Common myeloid progenitor, CD34-positive (primary cell): ENCODE measurements around the gene MTAP.

Experiments used
- CTCF ChIA-PET: fragments of 350-600 bp; sonication (Branson Sonifier 250); formaldehyde crosslinking; loops from one replicate; lab custom pipeline; 2021; ENCODE audit warnings: antibody characterized with exemption; lab: Charles Lee
- POLR2A ChIA-PET: fragments of 350-600 bp; sonication (Branson Sonifier 250); formaldehyde crosslinking; loops from one replicate; lab custom pipeline; 2021; ENCODE audit warnings: antibody characterized with exemption; lab: Charles Lee
- DNase-seq, 3 donors: peaks; one replicate each; pipeline versions ENCODE4 v3.0.0 to v3.0.0-alpha.2; 2013
- H3K27ac ChIP-seq, 2 experiments: 1 replicate in 1 of 2; 2 replicates in 1 of 2; pipeline ENCODE4 v1.7.0; 2013; ENCODE audit warnings: inconsistent platforms in 2 of 2, low read length in 2 of 2, mild to moderate bottlenecking in 2 of 2, low read depth in 1 of 2, moderate library complexity in 1 of 2; ENCODE audit not compliant: severe bottlenecking in 2 of 2, insufficient read depth in 1 of 2, poor library complexity in 1 of 2
- H3K27me3 ChIP-seq, 5 experiments: replicated peaks in 2 of 5; 1 replicate in 3 of 5; 2 replicates in 2 of 5; pipeline versions ENCODE4 v1.6.1 to v1.7.0; 2013; ENCODE audit warnings: low read length in 4 of 5, mild to moderate bottlenecking in 2 of 5, moderate library complexity in 2 of 5, inconsistent platforms in 1 of 5; ENCODE audit not compliant: insufficient read depth in 5 of 5, control insufficient read depth in 4 of 5
- H3K36me3 ChIP-seq, 4 experiments: 1 replicate in 2 of 4; 2 replicates in 2 of 4; pipeline versions ENCODE4 v1.6.1 to v1.7.0; 2013; ENCODE audit warnings: low read length in 3 of 4, control low read depth in 1 of 4, mild to moderate bottlenecking in 1 of 4; ENCODE audit not compliant: control insufficient read depth in 4 of 4, insufficient read depth in 4 of 4
- H3K4me1 ChIP-seq, 4 experiments: 1 replicate in 3 of 4; 2 replicates in 1 of 4; pipeline versions ENCODE4 v1.6.1 to v1.7.1; 2013; ENCODE audit warnings: low read length in 3 of 4, mild to moderate bottlenecking in 3 of 4, control low read depth in 1 of 4, inconsistent platforms in 1 of 4, moderate library complexity in 1 of 4; ENCODE audit not compliant: control insufficient read depth in 4 of 4, insufficient read depth in 4 of 4; ENCODE audit errors: control extremely low read depth in 1 of 4
- H3K4me3 ChIP-seq, 7 experiments: 1 replicate in 4 of 7; 2 replicates in 3 of 7; pipeline versions ENCODE4 v1.5.1 to v1.7.0; 2013; ENCODE audit warnings: mild to moderate bottlenecking in 7 of 7, low read length in 6 of 7, moderate library complexity in 6 of 7, inconsistent platforms in 2 of 7, low read depth in 2 of 7, control low read depth in 1 of 7; ENCODE audit not compliant: insufficient read depth in 4 of 7, control insufficient read depth in 1 of 7; ENCODE audit errors: extremely low read depth in 1 of 7
- H3K9me3 ChIP-seq, 5 experiments: 1 replicate in 4 of 5; 2 replicates in 1 of 5; pipeline versions ENCODE4 v1.6.1 to v1.7.1; 2013; ENCODE audit warnings: low read length in 4 of 5, mild to moderate bottlenecking in 2 of 5, inconsistent platforms in 1 of 5, low read depth in 1 of 5, moderate library complexity in 1 of 5; ENCODE audit not compliant: control insufficient read depth in 4 of 5, insufficient read depth in 2 of 5; ENCODE audit errors: control extremely low read depth in 1 of 5
- WGBS: methylation state at CpG from one replicate; pipeline ENCODE4 v1.1.5; 2013; ENCODE audit not compliant: insufficient coverage; 5-methylcytosine and 5-hydroxymethylcytosine counted together

Gene MTAP

GRCh38 chr9:21766096-21766495 is 36.3 kb upstream of the MTAP start:
- Histone ChIP-seq H3K36me3 (no peaks in the 10 kb centered on the region), H3K27me3 (no peaks in the 10 kb centered on the region), H3K4me3 (no peak overlapping the region), H3K4me1 (peaks cover 0 to 1% (median 0%) of the 10 kb centered on the region in 4 experiments), H3K27ac (no peak overlapping the region), H3K9me3 (no peaks in the 10 kb centered on the region)
- no peak for DNase-seq
- ChIA-PET CTCF (no interaction called here), POLR2A (no interaction called here)
- 86% methylated on average over 1 of the region's 2 CpGs for WGBS

- no peak overlapping the region for H3K4me3 ChIP-seq
- WGBS, result no CpG with 5 or more reads among the region's 1 CpG
- CTCF ChIA-PET, result interaction anchor here (1.7 to 1.9 kb wide), 2 partner anchors 17 to 62 kb away, joined by 5 to 7 read pairs; no protein-coding TSS in a partner anchor
- peak in 2 of 3 donors; percentile 58 to 59 for DNase-seq
- no peaks in the 10 kb centered on the region for H3K27me3 ChIP-seq
- POLR2A ChIA-PET, result no interaction called here
- H3K36me3 ChIP-seq, result no peaks in the 10 kb centered on the region
- H3K4me1 ChIP-seq, result peaks cover 0 to 3% (median 1%) of the 10 kb centered on the region in 4 experiments
- H3K27ac ChIP-seq, result peak overlapping the region in 1 of 2 experiments; percentile 49
- no peaks in the 10 kb centered on the region for H3K9me3 ChIP-seq
Observed at GRCh38 chr9:21770871-21771560, 31.4 kb upstream of the MTAP start.

- Histone ChIP-seq H3K27ac (no peak overlapping the region), H3K36me3 (no peaks in the 10 kb centered on the region), H3K4me1 (peaks cover 0 to 18% (median 14%) of the 10 kb centered on the region in 4 experiments), H3K9me3 (no peaks in the 10 kb centered on the region), H3K4me3 (no peak overlapping the region), H3K27me3 (no peaks in the 10 kb centered on the region)
- ChIA-PET CTCF (interaction anchor here (1.2 kb wide), 1 partner anchor 10 kb away, joined by 7 read pairs; no protein-coding TSS in a partner anchor), POLR2A (no interaction called here)
- no CpG with 5 or more reads among the region's 1 CpG for WGBS
- DNase-seq, result no peak
Observed at GRCh38 chr9:21777701-21778100, 24.7 kb upstream of the MTAP start.

GRCh38 chr9:21778304-21778703 is 24.1 kb upstream of the MTAP start:
- H3K36me3 ChIP-seq, result no peaks in the 10 kb centered on the region
- H3K4me1 ChIP-seq, result peaks cover 0 to 18% (median 14%) of the 10 kb centered on the region in 4 experiments
- POLR2A ChIA-PET, result no interaction called here
- H3K27ac ChIP-seq, result no peak overlapping the region
- CTCF ChIA-PET, result interaction anchor here (1.2 kb wide), 1 partner anchor 10 kb away, joined by 7 read pairs; no protein-coding TSS in a partner anchor
- WGBS, result no CpG with 5 or more reads among the region's 1 CpG
- H3K27me3 ChIP-seq, result no peaks in the 10 kb centered on the region
- H3K9me3 ChIP-seq, result no peaks in the 10 kb centered on the region
- DNase-seq, result peak in 2 of 3 donors; percentile 36 to 44
- no peak overlapping the region for H3K4me3 ChIP-seq

- CTCF ChIA-PET, result no interaction called here
- no peak overlapping the region for H3K4me3 ChIP-seq
- no peak for DNase-seq
- peaks cover 0 to 18% (median 14%) of the 10 kb centered on the region in 4 experiments for H3K4me1 ChIP-seq
- H3K27ac ChIP-seq, result no peak overlapping the region
- POLR2A ChIA-PET, result no interaction called here
- no peaks in the 10 kb centered on the region for H3K27me3 ChIP-seq
- WGBS, result 100% methylated on average over 1 of the region's 2 CpGs
- no peaks in the 10 kb centered on the region for H3K9me3 ChIP-seq
- no peaks in the 10 kb centered on the region for H3K36me3 ChIP-seq
Observed at GRCh38 chr9:21779397-21779796, 23.0 kb upstream of the MTAP start.

- H3K9me3 ChIP-seq, result no peaks in the 10 kb centered on the region
- H3K27me3 ChIP-seq, result no peaks in the 10 kb centered on the region
- no peaks in the 10 kb centered on the region for H3K36me3 ChIP-seq
- POLR2A ChIA-PET, result no interaction called here
- H3K4me1 ChIP-seq, result peaks cover 0 to 18% (median 14%) of the 10 kb centered on the region in 4 experiments
- CTCF ChIA-PET, result interaction anchor here (1.1 to 1.3 kb wide), 2 partner anchors 8 to 13 kb away, joined by 3 to 4 read pairs; no protein-coding TSS in a partner anchor
- no peak overlapping the region for H3K27ac ChIP-seq
- no CpG with 5 or more reads among the region's 2 CpGs for WGBS
- no peak overlapping the region for H3K4me3 ChIP-seq
- no peak for DNase-seq
Observed at GRCh38 chr9:21781656-21782055, 20.8 kb upstream of the MTAP start.

- Histone ChIP-seq H3K4me3 (no peak overlapping the region), H3K9me3 (no peaks in the 10 kb centered on the region), H3K27me3 (no peaks in the 10 kb centered on the region), H3K4me1 (peaks cover 0 to 18% (median 14%) of the 10 kb centered on the region in 4 experiments), H3K36me3 (no peaks in the 10 kb centered on the region), H3K27ac (no peak overlapping the region)
- ChIA-PET CTCF (no interaction called here), POLR2A (no interaction called here)
- no peak for DNase-seq
- WGBS, result 100% methylated on average over 2 of the region's 2 CpGs
Observed at GRCh38 chr9:21782205-21782604, 20.2 kb upstream of the MTAP start.
